Smooth muscle cell (in vitro differentiated cells): ENCODE measurements around the gene AAK1. TPM values are rescaled to one million over a fixed set of nuclear protein-coding genes. Genes with fewer than 3 reads are reported as not detected.

Source experiments
- DNase-seq: peaks from one replicate; lab custom pipeline; 2025; ENCODE audit not compliant: unreplicated experiment; lab: John Stamatoyannopoulos, UW
- H2AFZ ChIP-seq: fragments of 200-600 bp; sonication (generic); 2 replicates; pipeline ENCODE4 v1.6.0; 2016; ENCODE audit warnings: antibody characterized with exemption, low read depth, mild to moderate bottlenecking
- H3F3A ChIP-seq: fragments of 200-600 bp; sonication (generic); 2 replicates; pipeline ENCODE4 v1.6.0; 2017; ENCODE audit warnings: antibody characterized with exemption, low read depth
- H3K27ac ChIP-seq: fragments of 200-600 bp; sonication (generic); 2 replicates; pipeline ENCODE4 v1.5.1; 2016; ENCODE audit warnings: low read depth, mild to moderate bottlenecking
- H3K27me3 ChIP-seq: fragments of 200-600 bp; sonication (generic); 2 replicates; pipeline ENCODE4 v1.6.1; 2016; ENCODE audit warnings: low read depth, mild to moderate bottlenecking
- H3K36me3 ChIP-seq: fragments of 200-600 bp; sonication (generic); 2 replicates; pipeline ENCODE4 v1.5.1; 2016; ENCODE audit warnings: low read depth
- H3K4me1 ChIP-seq: fragments of 200-600 bp; sonication (generic); 2 replicates; pipeline ENCODE4 v1.5.1; 2016; ENCODE audit warnings: low read depth
- H3K4me2 ChIP-seq: fragments of 200-600 bp; sonication (generic); 2 replicates; pipeline ENCODE4 v1.6.0; 2016; ENCODE audit warnings: mild to moderate bottlenecking
- H3K4me3 ChIP-seq: fragments of 200-600 bp; sonication (generic); 2 replicates; pipeline ENCODE4 v1.5.1; 2016; ENCODE audit warnings: mild to moderate bottlenecking
- H3K79me2 ChIP-seq: fragments of 200-600 bp; sonication (generic); 2 replicates; pipeline ENCODE4 v1.6.0; 2016; ENCODE audit warnings: low read depth, mild to moderate bottlenecking
- H3K9ac ChIP-seq: fragments of 200-600 bp; sonication (generic); 2 replicates; pipeline ENCODE4 v1.6.0; 2016; ENCODE audit warnings: low read depth
- H3K9me3 ChIP-seq: fragments of 200-600 bp; sonication (generic); replicated peaks from 2 replicates; pipeline ENCODE4 v1.5.1; 2016; ENCODE audit warnings: low read depth
- H4K20me1 ChIP-seq: fragments of 200-600 bp; sonication (generic); 2 replicates; pipeline ENCODE4 v1.6.0; 2016; ENCODE audit warnings: low read depth
- WGBS: methylation state at CpG from one replicate; pipeline ENCODE4 v1.1.7; 2016; ENCODE audit warnings: low lambda C conversion rate; 5-methylcytosine and 5-hydroxymethylcytosine counted together
- polyA plus RNA-seq: library from polyadenylated mRNA; unstranded; fragments of >200 nt; fragmentation: Nextera tagmentation; extraction: Ambion mirVana; gene quantifications from 2 replicates; pipeline ENCODE4 v1.2.1, GENCODE V29; 2016
- total RNA-seq: library from RNA; depleted of rRNA; stranded (reverse); fragments of >200 nt; gene quantifications from 2 replicates; pipeline ENCODE4 v1.2.3, GENCODE V29; 2014
- TF ChIP-seq, protein P1 (sequence below): fragments of 200-600 bp; sonication (generic); IDR thresholded peaks from 2 replicates; pipeline ENCODE4 v1.5.1; 2017; ENCODE audit warnings: borderline replicate concordance, mild to moderate bottlenecking, antibody characterized with exemption; ENCODE audit not compliant: insufficient read depth, poor library complexity, severe bottlenecking

AAK1 gene
- total and polyA plus RNA-seq, 2 experiments from 2014 or later = 26.9 to 47.7 TPM

DNA sequence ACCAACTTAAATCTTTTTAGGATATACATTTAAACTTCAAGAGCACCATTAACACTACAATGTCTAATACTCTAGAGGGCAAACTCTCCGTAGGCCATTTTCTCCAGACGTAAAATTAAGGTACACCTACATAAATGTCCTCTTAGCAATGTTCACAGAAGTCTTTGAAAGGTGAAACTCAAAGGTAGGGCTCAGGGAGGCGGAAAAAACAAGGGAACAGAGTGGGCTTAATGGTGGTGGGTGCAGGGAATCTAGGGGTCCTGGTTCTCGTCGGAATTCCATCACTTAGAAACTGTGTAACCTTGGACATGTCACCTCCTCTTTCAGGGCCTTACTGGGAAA lies 207.0 kb downstream of the AAK1 start:
- H3K4me1 ChIP-seq = peaks cover 11% of the 10 kb centered on the region
- peak overlapping the region; percentile 74 for H3K4me3 ChIP-seq
- H3K9ac ChIP-seq = peak overlapping the region; percentile 81
- 7% methylated on average over 5 of the region's 5 CpGs for WGBS
- no peaks in the 10 kb centered on the region for H3K27me3 ChIP-seq
- TF ChIP-seq, protein P1, sequence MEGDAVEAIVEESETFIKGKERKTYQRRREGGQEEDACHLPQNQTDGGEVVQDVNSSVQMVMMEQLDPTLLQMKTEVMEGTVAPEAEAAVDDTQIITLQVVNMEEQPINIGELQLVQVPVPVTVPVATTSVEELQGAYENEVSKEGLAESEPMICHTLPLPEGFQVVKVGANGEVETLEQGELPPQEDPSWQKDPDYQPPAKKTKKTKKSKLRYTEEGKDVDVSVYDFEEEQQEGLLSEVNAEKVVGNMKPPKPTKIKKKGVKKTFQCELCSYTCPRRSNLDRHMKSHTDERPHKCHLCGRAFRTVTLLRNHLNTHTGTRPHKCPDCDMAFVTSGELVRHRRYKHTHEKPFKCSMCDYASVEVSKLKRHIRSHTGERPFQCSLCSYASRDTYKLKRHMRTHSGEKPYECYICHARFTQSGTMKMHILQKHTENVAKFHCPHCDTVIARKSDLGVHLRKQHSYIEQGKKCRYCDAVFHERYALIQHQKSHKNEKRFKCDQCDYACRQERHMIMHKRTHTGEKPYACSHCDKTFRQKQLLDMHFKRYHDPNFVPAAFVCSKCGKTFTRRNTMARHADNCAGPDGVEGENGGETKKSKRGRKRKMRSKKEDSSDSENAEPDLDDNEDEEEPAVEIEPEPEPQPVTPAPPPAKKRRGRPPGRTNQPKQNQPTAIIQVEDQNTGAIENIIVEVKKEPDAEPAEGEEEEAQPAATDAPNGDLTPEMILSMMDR = no peak
- peaks cover 37% of the 10 kb centered on the region for H3K79me2 ChIP-seq
- no peaks in the 10 kb centered on the region for H3K36me3 ChIP-seq
- peak overlapping the region; percentile 58 for H2AFZ ChIP-seq
- H3F3A ChIP-seq = peaks cover 6% of the 10 kb centered on the region
- H3K9me3 ChIP-seq = no peaks in the 10 kb centered on the region
- no peak for DNase-seq
- H3K4me2 ChIP-seq = peak overlapping the region; percentile 91
- H4K20me1 ChIP-seq = no peaks in the 10 kb centered on the region
- peak overlapping the region; percentile 91 for H3K27ac ChIP-seq

DNA sequence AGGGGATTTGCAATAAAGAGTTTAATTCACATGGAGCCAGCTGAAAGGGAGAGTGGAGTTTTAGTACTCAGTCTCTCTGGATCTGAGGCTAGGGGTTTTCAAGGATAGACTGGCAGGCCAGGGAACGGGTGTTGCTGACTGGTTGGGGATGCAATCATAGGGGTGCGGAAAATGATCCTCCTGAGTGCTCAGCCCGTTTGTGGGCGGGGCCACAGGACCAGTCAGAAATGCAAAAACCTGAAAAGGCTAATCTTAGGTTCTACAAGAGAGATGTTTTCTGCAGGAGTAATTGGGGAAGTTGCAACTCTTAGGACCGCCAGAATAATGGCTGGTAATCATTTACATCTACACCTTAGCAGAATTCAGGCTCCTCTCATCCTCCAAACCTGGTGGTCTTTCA lies 208.8 kb downstream of the AAK1 start:
- Histone ChIP-seq H2AFZ (no peak overlapping the region), H3K9ac (no peak overlapping the region), H3K79me2 (peaks cover 37% of the 10 kb centered on the region), H3K27me3 (no peaks in the 10 kb centered on the region), H3K4me1 (peaks cover 11% of the 10 kb centered on the region), H3F3A (peaks cover 6% of the 10 kb centered on the region), H4K20me1 (no peaks in the 10 kb centered on the region), H3K27ac (no peak overlapping the region), H3K4me2 (no peak overlapping the region), H3K9me3 (no peaks in the 10 kb centered on the region), H3K4me3 (no peak overlapping the region), H3K36me3 (no peaks in the 10 kb centered on the region)
- no peak for DNase-seq
- TF ChIP-seq, protein P1 = no peak
- 88% methylated on average over 5 of the region's 5 CpGs for WGBS

DNA sequence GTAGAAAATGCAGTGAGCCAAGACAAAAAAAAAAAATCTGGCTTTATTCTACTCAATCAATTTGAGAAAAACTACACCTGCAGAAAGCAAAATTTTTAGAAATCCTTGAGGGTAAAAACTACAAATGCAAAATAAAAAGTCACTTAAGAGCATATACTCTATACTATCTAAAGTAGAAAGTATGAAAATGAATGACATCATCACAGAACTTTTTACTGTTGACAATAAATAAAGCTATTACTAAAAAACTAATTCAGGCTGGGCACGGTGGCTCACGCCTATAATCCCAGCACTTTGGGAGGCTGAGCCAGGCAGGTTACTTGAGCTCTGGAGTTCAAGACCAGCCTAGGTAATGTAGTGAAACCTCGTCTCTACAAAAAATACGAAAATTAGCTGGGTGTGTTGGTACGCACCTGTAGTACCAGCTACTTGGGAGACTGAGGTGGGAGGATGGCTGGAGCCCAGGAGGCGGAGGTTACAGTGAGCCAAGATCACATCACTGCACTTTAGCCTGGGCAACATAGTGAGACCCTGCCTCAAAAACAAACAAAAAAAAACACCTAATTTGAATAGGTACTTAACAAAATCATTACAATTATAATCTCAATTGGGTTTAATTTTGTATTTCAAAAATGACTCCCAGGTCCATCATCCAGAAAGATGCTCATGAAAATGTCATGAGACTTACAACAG lies 213.9 kb downstream of the AAK1 start:
- no peak overlapping the region for H3K9ac ChIP-seq
- no peak overlapping the region for H2AFZ ChIP-seq
- no peaks in the 10 kb centered on the region for H4K20me1 ChIP-seq
- no peak for DNase-seq
- TF ChIP-seq, protein P1 = no peak
- no peak overlapping the region for H3K4me2 ChIP-seq
- H3K4me3 ChIP-seq = no peak overlapping the region
- peaks cover 17% of the 10 kb centered on the region for H3K79me2 ChIP-seq
- no peaks in the 10 kb centered on the region for H3F3A ChIP-seq
- no peak overlapping the region for H3K27ac ChIP-seq
- H3K4me1 ChIP-seq = no peaks in the 10 kb centered on the region
- H3K36me3 ChIP-seq = peaks cover 4% of the 10 kb centered on the region
- no peaks in the 10 kb centered on the region for H3K27me3 ChIP-seq
- no peaks in the 10 kb centered on the region for H3K9me3 ChIP-seq
- 99% methylated on average over 6 of the region's 6 CpGs for WGBS

DNA sequence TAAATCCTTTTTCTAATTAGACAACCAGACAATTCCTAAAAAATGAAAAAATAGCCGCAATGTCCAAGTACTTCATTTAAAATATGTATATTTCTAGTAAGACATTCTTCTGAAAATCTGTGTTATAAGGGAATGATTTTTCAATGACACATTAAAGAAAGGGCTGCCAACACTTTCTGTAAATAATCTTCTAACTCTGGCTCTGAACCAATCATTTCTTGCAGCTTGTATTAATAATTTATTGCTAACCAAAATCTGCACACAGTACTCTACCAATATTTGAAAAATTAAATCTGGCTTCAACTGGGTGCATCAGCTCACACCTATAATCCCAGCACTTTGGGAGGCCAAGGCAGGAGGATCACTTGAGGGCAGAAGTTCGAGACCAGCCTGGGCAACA lies 214.6 kb downstream of the AAK1 start:
- no peak overlapping the region for H3K4me2 ChIP-seq
- no peak overlapping the region for H3K9ac ChIP-seq
- H4K20me1 ChIP-seq = no peaks in the 10 kb centered on the region
- H3K79me2 ChIP-seq = peaks cover 13% of the 10 kb centered on the region
- H3F3A ChIP-seq = no peaks in the 10 kb centered on the region
- no peak overlapping the region for H2AFZ ChIP-seq
- TF ChIP-seq, protein P1 = no peak
- H3K36me3 ChIP-seq = peaks cover 4% of the 10 kb centered on the region
- H3K27ac ChIP-seq = no peak overlapping the region
- no peaks in the 10 kb centered on the region for H3K9me3 ChIP-seq
- WGBS = 92% methylated on average over 2 of the region's 2 CpGs
- no peak for DNase-seq
- H3K4me1 ChIP-seq = no peaks in the 10 kb centered on the region
- H3K27me3 ChIP-seq = no peaks in the 10 kb centered on the region
- H3K4me3 ChIP-seq = no peak overlapping the region
